GM19455 (cell line): ENCODE results near the gene PRKAB1.

Experiments
- ATAC-seq: cut with Tn5 transposase; IDR thresholded peaks from one replicate; pipeline ENCODE4 v1.9.1; 2021; ENCODE audit not compliant: unreplicated experiment

The PRKAB1 gene

DNA sequence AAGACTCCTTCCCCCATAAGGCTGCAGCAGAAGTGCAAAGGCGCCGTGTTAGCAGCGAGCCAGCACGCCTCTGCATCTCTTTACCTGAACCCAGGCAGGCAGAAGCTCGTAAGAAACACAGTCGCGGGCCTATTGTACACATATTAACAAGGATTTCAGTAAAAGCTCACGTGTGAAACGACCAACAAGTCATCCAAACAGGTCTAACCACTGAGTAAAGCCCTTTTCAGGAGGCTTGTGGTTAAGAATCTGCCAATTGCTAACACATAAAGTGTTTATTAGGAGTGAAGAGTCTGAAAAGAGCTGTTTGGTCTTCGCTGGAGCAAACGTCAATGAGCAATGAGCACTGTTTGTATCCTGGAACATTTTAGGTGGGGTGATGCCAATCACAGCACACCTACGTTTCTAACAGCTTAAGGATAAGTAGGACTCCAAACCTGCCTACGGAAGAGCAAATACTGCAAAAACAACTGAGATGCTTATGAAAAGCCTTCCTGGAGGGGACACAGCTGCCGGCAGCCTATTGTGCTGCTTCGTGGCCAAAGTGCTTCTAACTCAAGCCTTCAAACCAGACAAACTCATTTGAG, 43.1 kb downstream of the PRKAB1 start:
- no peak for ATAC-seq

DNA sequence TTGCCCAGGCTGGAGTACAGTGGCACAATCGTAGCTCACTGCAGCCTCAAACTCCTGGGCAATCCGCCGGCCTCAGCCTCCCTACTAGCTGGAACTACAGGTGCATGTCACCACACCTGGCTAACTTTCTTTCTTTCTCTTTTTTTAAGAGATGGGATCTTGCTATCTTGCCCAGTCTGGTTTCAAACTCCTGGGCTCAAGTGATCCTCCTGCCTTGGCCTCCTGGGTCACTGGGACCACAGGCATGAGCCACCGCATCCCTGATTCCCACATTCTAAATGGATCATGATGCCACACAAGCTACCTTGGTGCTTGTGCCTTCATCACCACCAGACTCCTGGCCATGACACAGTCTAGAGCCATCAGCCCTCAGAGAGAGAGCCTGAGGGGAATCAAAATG, 43.8 kb downstream of the PRKAB1 start:
- no peak for ATAC-seq

DNA sequence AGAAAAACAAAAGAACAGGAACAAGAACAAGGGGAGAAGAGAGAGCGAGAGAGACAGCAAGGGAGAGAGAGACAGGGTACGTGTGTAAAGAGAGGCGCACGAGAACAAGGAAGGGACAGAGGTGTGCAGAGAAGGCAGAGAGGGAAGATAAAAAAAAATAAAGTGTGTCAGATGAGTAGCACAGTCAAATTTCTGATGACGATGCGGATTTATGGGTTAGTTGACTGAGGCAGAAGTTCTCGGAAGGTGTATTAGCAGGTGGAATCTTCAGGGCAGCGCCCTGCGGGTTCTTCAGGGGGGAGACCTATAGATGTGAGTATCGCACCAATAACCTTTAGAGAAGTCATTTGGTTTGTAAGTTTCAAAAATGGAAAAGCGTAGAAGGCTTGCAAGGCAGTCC, 44.8 kb downstream of the PRKAB1 start:
- no peak for ATAC-seq

DNA sequence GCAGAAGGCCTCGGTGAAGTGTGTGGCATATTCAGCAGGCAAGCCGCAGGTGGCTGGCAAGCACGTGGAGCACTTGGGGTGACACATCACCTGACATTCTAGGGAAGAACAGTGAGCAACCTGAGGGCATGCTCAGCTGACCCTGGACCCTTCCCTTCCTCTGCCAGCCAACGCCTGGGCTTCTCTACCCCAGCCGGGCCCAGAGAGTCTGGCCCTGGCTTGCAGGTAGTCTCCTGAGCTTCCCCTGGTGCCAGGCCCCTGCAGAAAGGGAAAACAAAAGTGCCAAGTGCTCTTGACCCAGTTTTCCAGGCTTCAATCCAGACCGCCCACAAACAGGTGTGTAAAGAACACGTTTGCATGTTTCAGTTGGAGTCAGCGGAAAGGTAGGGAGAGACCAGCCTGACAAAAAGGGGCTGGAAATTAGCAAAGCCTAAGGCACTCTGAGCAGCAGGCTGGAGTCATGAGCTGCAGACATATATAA, 45.7 kb downstream of the PRKAB1 start:
- ATAC-seq, result no peak

DNA sequence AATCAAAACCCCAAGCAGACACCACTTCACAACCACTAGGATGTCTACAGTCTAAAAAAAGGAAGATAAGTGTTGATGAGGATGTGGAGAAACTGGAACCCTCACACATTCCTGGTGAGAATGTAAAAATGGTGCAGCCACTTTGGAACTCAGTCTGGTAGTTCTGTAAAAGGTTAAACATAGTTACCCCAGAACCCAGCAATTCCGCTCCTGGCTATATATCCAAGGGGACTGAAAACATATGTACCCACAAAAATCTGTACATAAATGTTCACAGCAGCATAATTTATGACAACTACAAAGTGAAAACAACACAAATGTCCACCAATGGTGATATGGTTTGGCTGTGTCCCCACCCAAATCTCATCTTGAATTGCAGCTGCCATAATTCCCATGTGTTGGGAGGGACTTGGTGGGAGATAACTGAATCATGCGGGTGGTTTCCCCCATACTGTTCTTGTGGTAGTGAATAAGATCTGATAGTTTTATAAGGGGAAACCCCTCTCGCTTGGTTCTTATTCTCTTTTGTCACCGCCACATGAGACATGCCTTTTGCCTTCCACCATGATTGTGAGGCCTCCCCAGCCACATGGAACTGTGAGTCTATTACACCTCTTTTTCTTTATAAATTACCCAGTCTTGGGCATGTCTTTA, 46.8 kb downstream of the PRKAB1 start:
- no peak for ATAC-seq

DNA sequence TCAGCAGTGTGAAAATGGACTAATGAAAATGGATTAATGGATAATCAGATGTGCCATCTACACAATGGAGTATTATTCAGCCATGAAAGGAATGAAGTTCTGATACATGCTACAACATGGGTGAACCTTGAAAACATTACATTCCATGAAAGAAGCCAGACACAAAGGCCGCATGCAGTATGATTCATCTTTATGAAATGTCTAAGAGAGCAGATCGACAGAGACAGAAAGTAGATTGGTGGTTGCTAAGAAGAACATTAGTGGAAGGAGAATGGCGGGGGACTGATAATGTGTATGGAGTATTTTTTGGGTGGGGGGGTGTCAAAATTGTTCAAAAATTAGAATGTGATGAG, 47.3 kb downstream of the PRKAB1 start:
- ATAC-seq, result no peak

DNA sequence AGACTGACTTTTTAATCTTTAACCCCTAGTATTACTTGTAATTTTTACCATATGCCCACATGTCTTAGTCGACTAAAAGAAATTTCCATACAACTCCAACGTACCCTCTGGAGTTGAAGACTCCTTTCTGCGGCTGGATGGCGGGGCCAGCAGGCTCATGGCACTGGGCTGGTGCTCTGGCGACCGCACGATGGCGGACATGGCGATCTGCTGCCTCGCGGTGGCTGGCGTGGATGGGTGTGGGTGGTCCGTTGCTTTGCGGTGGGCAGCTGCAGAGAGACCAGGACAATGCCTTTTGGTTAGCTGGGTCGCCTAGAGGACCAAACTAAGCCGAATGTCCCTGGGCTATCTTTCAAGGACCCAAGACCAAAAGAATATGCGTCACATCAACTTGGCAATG, 50.2 kb downstream of the PRKAB1 start:
- no peak for ATAC-seq

DNA sequence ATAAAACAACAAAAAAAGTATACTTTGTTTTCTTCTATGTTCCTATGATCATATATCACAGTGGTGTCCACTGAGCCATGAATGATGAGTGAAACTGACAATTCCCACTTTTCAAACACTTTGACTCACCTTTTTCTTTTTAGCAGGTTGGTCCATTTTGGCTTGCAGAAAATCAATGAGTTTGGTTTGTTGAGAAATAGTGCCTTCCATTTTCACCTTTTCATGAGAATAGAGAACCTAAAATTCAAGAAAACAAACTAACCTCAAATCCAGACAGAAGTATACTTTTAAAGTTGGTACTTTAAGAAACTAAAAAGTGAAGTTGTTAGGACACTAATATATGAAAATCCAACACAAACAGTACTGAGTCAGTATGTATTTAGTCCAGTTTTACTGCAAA, 52.4 kb downstream of the PRKAB1 start:
- no peak for ATAC-seq

DNA sequence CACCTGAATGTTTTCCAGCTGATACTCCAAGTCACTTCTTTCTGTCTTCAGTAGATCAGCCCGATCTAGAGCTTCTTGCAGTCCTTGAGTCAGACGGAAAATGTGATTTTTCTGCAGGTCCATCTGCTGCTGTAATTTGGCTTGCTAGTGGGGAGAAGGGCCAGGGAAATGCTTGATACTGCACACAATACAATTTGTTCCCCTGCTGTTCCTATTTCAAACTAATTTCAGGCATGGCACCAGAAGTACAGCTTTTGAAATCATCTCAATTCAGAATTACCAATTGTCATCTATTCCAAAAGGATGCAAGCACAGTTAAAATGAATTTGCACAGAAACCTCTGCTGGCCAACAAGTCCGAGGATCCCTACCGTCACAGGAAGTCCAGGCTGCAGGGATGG, 53.4 kb downstream of the PRKAB1 start:
- no peak for ATAC-seq

DNA sequence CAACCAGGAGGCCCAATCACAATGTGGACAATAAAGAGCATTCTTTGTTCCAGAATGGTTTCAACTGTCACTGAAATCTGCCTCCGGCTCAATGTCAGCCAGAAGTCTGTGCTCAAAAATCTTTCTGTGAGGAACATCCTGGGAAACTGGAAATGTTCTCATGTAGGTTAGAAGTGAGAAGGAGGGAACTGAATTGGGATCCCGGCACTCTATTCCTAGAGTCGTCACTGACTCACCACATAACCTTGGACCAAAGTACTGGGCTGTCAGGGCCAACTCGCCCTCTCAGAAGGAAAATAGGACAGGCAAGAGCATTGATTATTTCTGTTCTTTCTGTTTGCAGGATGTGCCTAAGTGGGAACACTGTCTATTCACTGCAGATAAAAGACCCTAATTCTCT, 57.6 kb downstream of the PRKAB1 start:
- no peak for ATAC-seq

DNA sequence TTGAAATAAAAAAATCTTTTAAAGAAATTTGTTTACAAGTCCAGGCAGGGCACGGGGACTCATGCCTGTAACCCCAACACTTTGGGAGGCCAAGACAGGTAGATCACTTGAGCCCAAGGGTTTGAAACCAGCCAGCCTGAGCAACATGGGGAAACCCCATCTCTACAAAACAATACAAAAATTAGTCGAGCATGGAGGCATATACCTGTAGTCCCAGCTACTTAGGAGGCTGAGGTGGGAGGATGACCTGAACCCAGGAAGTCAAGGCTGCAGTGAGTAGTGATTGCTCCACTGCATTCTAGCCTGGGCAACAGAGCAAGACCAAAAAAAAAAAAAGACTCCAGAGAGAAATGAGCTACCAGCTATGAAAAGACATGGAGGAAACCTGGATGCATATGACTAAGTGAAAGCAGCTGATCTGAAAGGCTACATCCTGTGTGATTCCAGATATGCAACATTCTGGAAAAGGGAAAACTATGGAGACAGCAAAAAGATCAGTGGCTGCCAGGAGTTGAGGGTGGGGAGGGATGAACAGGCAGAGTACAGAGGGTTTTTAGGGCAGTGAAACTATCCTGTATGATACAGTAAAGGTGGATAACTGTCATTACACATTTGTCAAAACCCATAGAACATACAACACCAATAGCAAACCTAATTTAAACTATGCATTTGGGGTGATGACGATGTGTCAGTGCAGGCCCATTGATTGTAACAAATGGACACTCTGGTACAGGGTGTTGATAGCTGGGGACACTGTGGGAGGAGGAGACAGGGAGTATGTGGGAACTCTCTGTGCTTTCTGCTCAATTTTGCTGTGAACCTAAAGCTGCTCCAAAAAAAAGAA, 59.9 kb downstream of the PRKAB1 start:
- ATAC-seq, result no peak

DNA sequence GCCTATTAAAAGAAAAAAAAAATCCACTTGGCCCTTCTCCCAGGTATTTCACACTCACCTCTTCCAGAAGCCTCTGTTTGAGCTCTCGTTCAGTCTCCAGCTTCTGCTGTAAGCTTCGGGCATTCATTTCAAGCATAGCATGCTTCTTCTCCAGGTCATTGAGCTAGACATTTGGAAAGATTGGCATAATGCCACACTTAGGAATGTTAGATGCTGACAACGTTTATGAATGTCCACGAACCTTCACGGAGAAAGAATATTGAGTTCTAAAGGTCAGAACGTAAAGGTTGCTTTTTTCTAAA, 60.5 kb downstream of the PRKAB1 start:
- no peak for ATAC-seq

DNA sequence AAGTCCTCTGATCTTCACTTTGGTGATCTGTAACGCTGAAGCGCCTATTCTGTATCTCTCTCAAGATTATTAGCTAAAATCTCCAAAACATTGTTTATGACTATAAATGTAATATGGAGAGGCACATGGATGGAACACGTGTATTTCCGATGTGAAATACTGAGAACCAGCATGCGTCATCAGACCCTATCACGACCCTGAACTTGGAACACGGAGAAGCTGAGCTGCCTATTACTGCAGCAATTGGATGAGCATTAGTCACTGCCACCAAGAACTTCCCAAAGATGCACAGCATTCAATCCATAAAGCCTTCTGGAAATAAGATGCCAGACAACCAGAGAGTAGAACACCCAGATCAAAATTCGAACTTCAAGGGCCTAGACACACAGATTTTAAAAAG, 61.9 kb downstream of the PRKAB1 start:
- no peak for ATAC-seq

DNA sequence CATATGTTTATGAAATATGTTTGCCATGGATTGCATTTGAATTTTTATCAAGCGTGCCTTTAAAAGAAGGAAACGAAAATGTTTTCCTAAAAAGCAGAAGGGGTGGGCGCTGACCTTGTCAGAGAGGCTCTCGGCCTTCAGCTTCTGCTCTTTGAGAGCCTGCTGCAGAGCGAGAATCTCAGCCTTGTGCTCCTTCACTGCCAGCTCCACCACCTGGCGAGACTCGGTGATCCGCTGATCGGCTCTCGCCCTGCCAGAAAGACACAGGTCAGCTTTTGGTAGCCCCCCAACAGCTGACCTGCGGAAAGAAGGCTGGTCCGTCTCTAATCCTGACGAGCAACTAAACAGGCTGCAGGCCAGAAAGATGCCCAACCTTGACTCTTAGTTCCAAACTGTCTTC, 62.4 kb downstream of the PRKAB1 start:
- no peak for ATAC-seq
